Stimulated activated naive B cell treated with anti-CD40 and anti-IgM and Interleukin-4, amounts not matched to agents 10 μg/mL and 1 μg/mL and 100 μg/mL, for 72 hours (primary cell): ENCODE data around the gene MYO16.
"Not testable (repeated sequence)": the region's sequence is repeated elsewhere in the genome, so short reads cannot be mapped to it uniquely, and the experiment has no call there.

Experiments used
- ATAC-seq, 2 donors: fragments of 150-1000 bp; cut with Tn5 transposase; replicated peaks; 2 replicates each; pipeline ENCODE4 v1.10.0; 2021; ENCODE audit warnings: moderate library complexity in 1 of 2
- DNase-seq: peaks from one replicate; pipeline ENCODE4 v3.0.0; 2021
- H3K27ac Mint-ChIP-seq: one replicate; pipeline ENCODE4 v1.8.0; 2022; ENCODE audit warnings: mild to moderate bottlenecking, mixed read lengths
- H3K27me3 Mint-ChIP-seq, 2 donors: one replicate each; pipeline ENCODE4 v1.8.0; 2022; ENCODE audit warnings: mixed read lengths in 2 of 2
- H3K36me3 Mint-ChIP-seq, 2 donors: one replicate each; pipeline ENCODE4 v1.8.0; 2022; ENCODE audit warnings: mixed read lengths in 2 of 2, mild to moderate bottlenecking in 1 of 2
- H3K4me1 Mint-ChIP-seq, 2 donors: one replicate each; pipeline ENCODE4 v1.8.0; 2022; ENCODE audit warnings: mixed read lengths in 2 of 2, mild to moderate bottlenecking in 1 of 2
- H3K4me3 Mint-ChIP-seq, 2 donors: one replicate each; pipeline ENCODE4 v1.8.0; 2022; ENCODE audit warnings: mild to moderate bottlenecking in 2 of 2, mixed read lengths in 2 of 2, moderate library complexity in 1 of 2
- H3K9me3 Mint-ChIP-seq, 2 donors: one replicate each; pipeline ENCODE4 v1.8.0; 2022; ENCODE audit warnings: mixed read lengths in 2 of 2, mild to moderate bottlenecking in 1 of 2

Gene MYO16

DNA sequence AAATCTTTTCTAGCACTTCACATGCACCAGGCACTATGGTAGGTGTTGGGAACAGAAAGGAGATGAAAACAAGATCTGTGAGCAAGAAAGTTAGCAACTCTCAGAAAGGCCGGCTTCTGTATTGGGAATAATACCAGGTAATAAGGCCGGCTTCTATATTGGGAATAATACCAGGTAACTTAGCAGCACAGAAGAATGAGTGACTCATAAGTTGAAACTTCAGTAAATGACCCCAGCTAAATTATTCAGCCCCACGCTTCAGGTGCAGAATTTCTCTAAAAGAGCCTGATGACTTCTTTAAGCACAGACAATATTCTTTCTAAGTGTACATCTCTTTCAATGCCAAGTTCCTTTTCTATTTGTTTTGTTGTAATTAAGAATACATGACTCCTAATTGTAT is 151.3 kb downstream of the MYO16 start:
- DNase-seq (no peak), ATAC-seq (no peak)
- no peak overlapping the region for H3K4me3 Mint-ChIP-seq
- H3K27ac Mint-ChIP-seq: no peak overlapping the region
- peaks cover 7 to 8% of the 10 kb centered on the region in 2 donors for H3K9me3 Mint-ChIP-seq
- H3K36me3 Mint-ChIP-seq: no peaks in the 10 kb centered on the region
- no peaks in the 10 kb centered on the region for H3K4me1 Mint-ChIP-seq
- H3K27me3 Mint-ChIP-seq: no peaks in the 10 kb centered on the region

DNA sequence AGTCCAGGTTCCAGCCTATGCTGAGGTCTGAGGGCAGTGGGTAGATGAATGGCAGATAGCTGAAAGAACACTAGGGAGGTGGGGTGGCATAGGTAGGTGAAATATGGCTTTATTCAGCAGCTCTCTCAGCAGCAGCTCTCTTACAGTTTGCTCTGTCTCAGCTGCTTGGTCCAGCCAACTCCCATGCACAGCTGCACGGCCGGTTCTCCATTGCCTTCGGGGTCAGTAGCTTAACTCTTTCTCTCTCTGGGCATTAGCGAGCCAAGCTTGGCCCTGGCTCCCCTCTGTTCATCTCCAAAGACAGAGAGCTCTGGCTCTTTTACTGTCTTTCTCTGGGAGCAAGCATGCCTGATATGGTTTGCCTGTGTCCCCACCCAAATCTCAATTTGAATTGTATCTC is 151.9 kb downstream of the MYO16 start:
- no peak for ATAC-seq
- H3K27ac Mint-ChIP-seq: no peak overlapping the region
- peaks cover 7 to 8% of the 10 kb centered on the region in 2 donors for H3K9me3 Mint-ChIP-seq
- H3K4me3 Mint-ChIP-seq: no peak overlapping the region
- DNase-seq: no peak
- H3K4me1 Mint-ChIP-seq: no peaks in the 10 kb centered on the region
- H3K36me3 Mint-ChIP-seq: no peaks in the 10 kb centered on the region
- no peaks in the 10 kb centered on the region for H3K27me3 Mint-ChIP-seq

DNA sequence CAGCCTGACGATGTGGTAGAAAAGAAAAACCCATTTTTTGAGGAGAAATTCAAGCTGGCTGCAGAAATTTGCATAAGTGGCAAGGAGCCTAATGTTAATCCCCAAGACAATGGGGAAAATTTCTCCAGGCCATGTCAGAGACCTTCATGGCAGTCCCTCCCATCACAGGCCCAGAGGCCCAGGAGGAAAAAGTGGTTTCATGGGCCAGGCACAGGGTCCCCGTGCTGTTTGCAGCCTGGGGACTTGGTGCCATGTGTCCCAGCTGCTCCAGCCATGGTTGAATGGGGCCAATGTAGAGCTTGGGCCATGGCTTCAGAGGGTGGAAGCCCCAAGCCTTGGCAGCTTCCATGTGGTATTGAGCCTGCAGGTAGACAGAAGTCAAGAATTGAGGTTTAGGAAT is 153.1 kb downstream of the MYO16 start:
- DNase-seq, H3K4me1 Mint-ChIP-seq, H3K36me3 Mint-ChIP-seq, H3K4me3 Mint-ChIP-seq, ATAC-seq, H3K9me3 Mint-ChIP-seq, H3K27me3 Mint-ChIP-seq, H3K27ac Mint-ChIP-seq: not testable (repeated sequence)

DNA sequence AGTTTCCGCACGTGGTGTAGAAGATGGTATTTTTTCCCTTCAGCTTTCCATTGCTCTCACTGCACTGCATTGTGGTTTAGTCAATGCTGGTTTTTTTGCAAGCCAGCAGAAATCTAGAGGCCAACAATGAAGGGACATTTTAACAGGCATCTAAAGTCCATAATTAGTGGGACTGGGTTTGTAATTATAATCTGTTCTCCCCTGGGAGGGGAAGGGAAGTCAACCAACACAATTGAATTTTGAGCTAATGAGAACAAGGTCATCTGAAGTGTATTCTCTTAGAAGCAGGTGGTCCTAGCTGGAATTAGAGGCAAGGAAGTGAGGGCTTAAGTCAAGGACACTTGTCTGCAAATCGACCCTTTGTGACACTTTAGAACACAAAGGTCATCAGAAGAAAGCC is 156.4 kb downstream of the MYO16 start:
- Mint-ChIP-seq H3K9me3 (peaks cover 7 to 10% of the 10 kb centered on the region in 2 donors), H3K4me3 (no peak overlapping the region), H3K27ac (no peak overlapping the region), H3K4me1 (no peaks in the 10 kb centered on the region), H3K36me3 (no peaks in the 10 kb centered on the region), H3K27me3 (no peaks in the 10 kb centered on the region)
- DNase-seq (no peak), ATAC-seq (no peak)

DNA sequence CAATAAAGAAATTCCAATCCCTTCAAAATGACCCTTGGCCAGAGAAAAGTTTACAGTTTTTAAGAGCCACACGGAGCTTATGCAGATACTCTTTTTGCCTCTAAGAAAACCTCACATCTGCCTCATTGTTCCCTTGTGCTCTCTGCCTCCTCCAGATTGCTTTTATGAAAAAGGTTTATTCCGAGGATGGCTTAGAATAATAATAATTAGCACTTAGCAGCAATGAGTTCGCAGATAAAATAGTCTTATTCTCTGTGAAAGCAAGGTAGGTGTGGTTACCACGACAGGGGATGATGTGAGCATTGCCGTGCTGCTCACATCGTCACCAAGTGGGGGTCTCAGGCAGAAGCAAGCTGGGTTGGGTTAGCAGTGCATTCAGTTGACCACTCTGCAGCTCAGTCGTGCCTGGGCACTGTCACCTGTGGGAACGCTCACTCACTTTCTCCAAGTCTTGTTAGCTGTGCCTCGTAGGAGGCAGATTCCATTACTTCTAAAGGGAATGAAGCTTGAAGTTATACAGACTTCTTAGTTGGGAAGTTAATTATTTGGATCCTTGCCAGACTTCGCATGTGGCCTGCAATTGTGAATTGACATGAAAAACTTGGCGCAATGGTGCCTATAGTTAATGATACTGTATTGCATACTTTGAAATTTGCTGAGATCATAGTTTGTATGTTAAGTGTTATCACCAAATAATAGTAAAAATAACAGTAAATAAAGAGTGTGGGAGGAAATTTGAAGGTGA is 157.2 kb downstream of the MYO16 start:
- no peak for ATAC-seq
- Mint-ChIP-seq H3K4me3 (no peak overlapping the region), H3K27ac (no peak overlapping the region), H3K36me3 (no peaks in the 10 kb centered on the region), H3K27me3 (no peaks in the 10 kb centered on the region), H3K4me1 (no peaks in the 10 kb centered on the region), H3K9me3 (peaks cover 7 to 10% of the 10 kb centered on the region in 2 donors)
- DNase-seq: no peak

DNA sequence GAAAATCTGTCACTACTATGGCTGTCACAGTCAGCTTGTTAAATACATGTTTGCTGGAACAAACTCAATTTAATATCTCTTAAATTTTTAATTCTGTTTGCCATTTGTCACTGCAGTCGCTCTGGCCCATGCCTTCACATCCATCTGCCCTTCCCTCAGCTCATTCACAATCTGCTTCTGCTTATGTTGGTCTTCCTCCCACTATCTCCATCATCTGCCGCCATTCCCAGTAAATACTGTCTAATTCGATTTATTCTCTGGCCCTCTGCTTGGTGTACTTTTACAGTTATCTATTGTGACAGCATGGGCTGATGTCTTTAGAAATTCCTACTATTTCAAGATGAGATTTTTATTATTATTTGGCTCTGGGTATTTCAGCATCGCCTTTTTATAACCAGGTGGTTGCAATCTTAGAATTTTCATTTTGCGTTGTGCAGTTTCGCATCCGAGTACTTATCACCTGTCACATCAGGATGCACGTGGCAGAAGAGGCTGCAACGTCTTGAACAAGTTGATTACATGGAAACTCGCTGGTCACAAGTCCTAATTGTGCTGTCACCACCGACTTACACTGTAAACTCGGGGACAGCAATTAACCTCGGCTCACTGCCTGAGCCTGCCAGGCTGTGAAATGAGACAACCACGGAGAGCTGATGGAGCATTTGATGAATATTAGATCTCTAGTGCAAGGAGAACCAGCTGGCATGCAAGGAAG is 158.4 kb downstream of the MYO16 start:
- Mint-ChIP-seq H3K36me3 (no peaks in the 10 kb centered on the region), H3K4me3 (no peak overlapping the region), H3K27me3 (no peaks in the 10 kb centered on the region), H3K4me1 (no peaks in the 10 kb centered on the region), H3K9me3 (peaks cover 6 to 7% of the 10 kb centered on the region in 2 donors), H3K27ac (no peak overlapping the region)
- no peak for DNase-seq
- ATAC-seq: no peak

DNA sequence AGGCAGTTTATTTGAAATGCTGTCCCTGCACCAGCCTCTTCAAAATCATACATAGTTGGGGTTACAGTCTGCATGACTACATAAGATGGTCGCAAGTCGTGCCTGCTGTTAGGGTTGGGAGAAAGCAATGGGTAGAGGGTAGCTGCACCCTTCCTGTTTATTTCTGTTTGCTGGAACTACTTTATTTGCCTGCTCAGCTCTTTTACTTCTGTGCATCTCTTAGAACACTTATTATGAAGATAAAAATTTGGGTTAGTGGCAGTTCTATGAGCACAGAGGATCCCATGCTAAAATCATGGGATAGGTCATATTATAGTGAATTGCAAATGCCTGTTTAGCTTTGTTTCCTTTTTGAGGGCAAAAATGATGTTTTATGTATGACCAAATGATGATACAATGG is 160.1 kb downstream of the MYO16 start:
- H3K27ac Mint-ChIP-seq: no peak overlapping the region
- no peaks in the 10 kb centered on the region for H3K4me1 Mint-ChIP-seq
- no peak for ATAC-seq
- H3K9me3 Mint-ChIP-seq: peaks cover 2 to 3% of the 10 kb centered on the region in 2 donors
- DNase-seq: no peak
- H3K36me3 Mint-ChIP-seq: no peaks in the 10 kb centered on the region
- H3K4me3 Mint-ChIP-seq: no peak overlapping the region
- no peaks in the 10 kb centered on the region for H3K27me3 Mint-ChIP-seq

DNA sequence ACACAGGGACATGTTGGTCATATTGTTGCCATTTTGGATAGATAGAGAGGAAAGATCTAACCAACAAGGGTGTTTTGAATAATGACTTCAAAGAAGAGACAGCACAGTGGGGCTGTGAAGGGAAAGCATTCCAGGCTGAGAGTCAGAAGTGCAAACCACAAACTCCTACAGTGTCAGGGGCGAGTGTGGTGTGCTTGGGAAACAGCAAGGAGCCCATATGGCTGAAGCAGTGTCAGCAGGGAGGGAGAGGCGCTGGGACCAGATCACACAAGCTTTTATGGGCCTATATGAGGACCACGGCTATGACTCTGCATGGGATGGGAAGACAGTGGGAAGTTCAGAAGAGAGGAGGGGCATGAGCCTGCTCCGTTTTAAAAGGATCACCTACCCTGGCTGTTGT is 166.4 kb downstream of the MYO16 start:
- no peak for DNase-seq
- Mint-ChIP-seq H3K4me3 (no peak overlapping the region), H3K4me1 (no peaks in the 10 kb centered on the region), H3K27me3 (no peaks in the 10 kb centered on the region), H3K36me3 (no peaks in the 10 kb centered on the region), H3K9me3 (peaks cover 3% of the 10 kb centered on the region in 2 donors), H3K27ac (no peak overlapping the region)
- ATAC-seq: no peak

DNA sequence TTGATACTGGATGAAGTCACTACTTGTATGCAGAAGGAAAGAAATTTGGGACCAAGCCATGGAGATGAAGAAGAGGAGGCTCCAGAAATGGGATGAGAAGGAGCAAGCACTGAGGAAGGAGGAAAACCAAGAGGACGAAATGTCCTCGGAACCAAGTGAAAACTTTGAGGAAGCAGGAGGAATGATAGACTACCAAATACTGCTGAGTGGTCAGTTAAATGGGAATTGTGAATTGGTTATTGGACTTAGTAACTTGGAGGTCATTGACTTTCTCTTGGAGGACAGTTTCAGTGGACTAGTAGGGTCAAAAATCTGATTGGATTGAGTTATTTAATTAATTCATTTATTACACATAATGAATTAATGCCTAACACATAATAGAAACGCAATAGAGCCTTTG is 167.9 kb downstream of the MYO16 start:
- ATAC-seq (no peak), DNase-seq (no peak)
- Mint-ChIP-seq H3K4me1 (no peaks in the 10 kb centered on the region), H3K4me3 (no peak overlapping the region), H3K27me3 (no peaks in the 10 kb centered on the region), H3K27ac (no peak overlapping the region), H3K36me3 (no peaks in the 10 kb centered on the region), H3K9me3 (peaks cover 3 to 4% of the 10 kb centered on the region in 2 donors)

DNA sequence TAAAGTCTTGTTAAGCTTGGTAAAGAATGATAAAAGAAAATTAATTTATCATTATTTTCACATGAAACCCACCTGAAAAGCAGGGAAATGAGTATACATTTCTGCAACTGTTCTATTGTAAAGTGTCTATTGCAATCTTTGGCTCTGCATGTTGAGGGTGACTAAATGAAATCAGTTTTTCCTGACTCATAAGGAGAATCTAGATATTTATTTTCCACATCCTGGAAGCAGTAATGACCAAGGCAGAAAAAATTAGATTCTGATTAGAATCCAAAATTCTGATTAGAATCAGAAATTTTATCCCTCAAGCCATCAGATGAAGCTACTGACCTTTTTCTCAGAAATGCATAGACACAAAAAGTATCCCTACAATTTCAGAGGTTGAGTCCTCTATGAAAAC is 178.4 kb downstream of the MYO16 start:
- no peaks in the 10 kb centered on the region for H3K9me3 Mint-ChIP-seq
- ATAC-seq: no peak

DNA sequence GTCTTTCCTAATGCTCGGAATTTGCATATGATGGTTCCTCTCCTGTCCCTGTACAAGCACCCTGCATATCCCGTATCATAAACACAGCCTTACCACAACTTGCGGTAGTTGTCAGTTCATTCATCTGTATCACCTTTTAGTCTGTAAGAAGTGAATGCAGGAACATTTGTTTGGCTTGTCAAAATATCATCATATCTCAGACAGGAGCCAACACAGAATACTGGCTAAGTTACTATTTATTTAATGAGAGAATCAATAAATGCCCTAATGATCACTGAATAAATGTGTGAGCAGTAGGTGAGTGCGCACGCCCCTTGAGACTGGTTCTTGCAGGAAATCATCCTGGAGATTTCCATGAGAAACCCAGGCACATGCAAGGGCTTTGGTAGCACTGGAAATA is 182.8 kb downstream of the MYO16 start:
- Mint-ChIP-seq H3K4me3 (no peak overlapping the region), H3K27ac (no peak overlapping the region), H3K9me3 (no peaks in the 10 kb centered on the region), H3K36me3 (no peaks in the 10 kb centered on the region), H3K4me1 (no peaks in the 10 kb centered on the region), H3K27me3 (no peaks in the 10 kb centered on the region)
- ATAC-seq (no peak), DNase-seq (no peak)

More for the DNA sequence above, 178.4 kb downstream of the MYO16 start:
- DNase-seq: no peak
- Mint-ChIP-seq H3K27ac (no peak overlapping the region), H3K4me1 (no peaks in the 10 kb centered on the region), H3K36me3 (no peaks in the 10 kb centered on the region), H3K27me3 (no peaks in the 10 kb centered on the region), H3K4me3 (no peak overlapping the region)

DNA sequence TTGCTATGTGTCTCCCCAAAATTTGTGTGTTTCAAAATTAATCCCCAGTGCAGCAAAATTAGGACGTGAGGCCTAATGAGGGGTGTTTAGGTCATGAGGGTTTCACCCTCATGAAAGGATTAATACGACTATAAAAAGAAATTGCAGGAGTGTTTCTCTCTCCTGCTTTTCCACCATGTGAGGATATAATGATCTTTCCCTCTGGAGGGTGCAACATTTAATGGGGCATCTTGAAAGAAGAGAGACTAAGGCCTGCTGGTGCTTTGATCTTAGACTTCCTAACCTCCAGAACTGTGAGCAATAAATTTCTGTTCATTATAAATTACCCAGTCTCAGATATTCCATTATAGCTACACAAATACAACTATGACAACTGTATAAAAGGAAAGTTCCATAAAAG is 183.2 kb downstream of the MYO16 start:
- Mint-ChIP-seq H3K27me3 (no peaks in the 10 kb centered on the region), H3K9me3 (no peaks in the 10 kb centered on the region), H3K4me1 (no peaks in the 10 kb centered on the region), H3K4me3 (no peak overlapping the region), H3K36me3 (no peaks in the 10 kb centered on the region), H3K27ac (no peak overlapping the region)
- no peak for DNase-seq
- ATAC-seq: no peak

DNA sequence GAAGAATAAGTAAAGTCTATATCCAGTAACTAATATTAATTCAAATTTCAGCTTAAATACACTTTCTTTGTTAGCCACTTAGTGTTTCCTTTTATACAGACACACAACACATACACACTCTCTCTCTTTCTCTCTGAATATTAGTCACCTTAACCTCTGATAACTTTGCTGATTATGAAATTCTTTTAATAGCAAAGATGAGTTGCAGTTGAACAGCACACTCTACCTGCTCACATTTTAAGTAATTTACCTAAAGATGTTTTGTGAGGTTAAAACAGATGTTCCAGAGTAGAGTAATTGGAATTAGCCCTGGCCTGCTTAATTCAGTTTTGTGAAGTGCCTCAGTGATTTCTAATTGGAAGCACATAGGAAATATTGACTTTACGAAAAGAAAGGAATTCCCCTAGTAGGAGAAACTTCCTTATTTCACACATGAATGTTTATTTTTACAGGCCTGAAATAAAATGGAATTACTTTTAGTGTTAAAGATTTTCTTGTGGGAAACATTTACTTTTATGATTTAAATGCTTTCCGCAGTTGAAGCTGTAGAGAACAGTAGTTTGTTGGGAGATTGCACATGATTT is 184.3 kb downstream of the MYO16 start:
- no peak overlapping the region for H3K27ac Mint-ChIP-seq
- DNase-seq (no peak), ATAC-seq (no peak)
- H3K9me3 Mint-ChIP-seq: no peaks in the 10 kb centered on the region
- H3K27me3 Mint-ChIP-seq: no peaks in the 10 kb centered on the region
- H3K4me1 Mint-ChIP-seq: no peaks in the 10 kb centered on the region
- H3K4me3 Mint-ChIP-seq: no peak overlapping the region
- H3K36me3 Mint-ChIP-seq: no peaks in the 10 kb centered on the region

DNA sequence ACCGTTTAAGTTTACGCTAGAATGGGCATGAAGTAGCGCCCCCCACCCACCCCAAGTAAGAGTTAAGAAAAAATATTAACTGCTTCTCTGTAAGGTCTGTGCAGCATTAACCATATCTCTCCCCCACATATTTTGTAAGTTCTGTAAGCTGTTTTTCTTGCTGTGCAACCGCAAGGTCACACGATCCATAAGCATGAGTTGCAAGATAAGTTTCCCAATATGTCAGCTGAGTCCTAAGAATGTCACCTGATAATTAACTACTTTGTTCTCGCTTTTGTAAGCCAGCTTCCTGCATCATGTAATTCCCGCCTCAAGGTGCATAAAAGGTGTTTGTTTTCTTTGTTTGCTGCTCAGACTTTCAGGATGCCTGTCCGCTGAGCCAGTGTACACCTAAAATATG is 187.0 kb downstream of the MYO16 start:
- ATAC-seq (no peak), DNase-seq (no peak)
- no peaks in the 10 kb centered on the region for H3K4me1 Mint-ChIP-seq
- no peaks in the 10 kb centered on the region for H3K36me3 Mint-ChIP-seq
- no peaks in the 10 kb centered on the region for H3K27me3 Mint-ChIP-seq
- no peak overlapping the region for H3K4me3 Mint-ChIP-seq
- H3K9me3 Mint-ChIP-seq: no peaks in the 10 kb centered on the region
- no peak overlapping the region for H3K27ac Mint-ChIP-seq

DNA sequence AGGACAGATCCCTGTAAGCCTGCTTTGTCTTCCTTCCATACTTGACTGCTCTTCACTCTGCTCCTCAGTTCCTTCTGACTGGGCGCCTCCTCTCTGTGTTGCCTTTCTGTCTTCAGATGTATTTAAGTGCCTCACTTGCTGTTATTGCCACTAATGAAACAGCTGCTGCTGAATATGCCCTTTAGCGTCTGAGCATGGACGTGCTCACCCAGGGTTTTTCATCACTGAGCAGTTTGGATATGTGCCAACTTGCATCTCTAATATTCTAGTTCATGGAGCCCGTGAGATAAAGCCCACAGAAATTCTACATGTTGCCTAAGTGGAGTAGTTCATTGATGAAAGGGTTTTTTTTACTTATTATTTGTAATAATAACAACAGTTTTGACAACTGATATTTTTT is 198.2 kb downstream of the MYO16 start:
- H3K9me3 Mint-ChIP-seq: no peaks in the 10 kb centered on the region
- no peak overlapping the region for H3K4me3 Mint-ChIP-seq
- no peak overlapping the region for H3K27ac Mint-ChIP-seq
- H3K36me3 Mint-ChIP-seq: no peaks in the 10 kb centered on the region
- no peaks in the 10 kb centered on the region for H3K27me3 Mint-ChIP-seq
- ATAC-seq (no peak), DNase-seq (no peak)
- H3K4me1 Mint-ChIP-seq: no peaks in the 10 kb centered on the region
